Neural cell (in vitro differentiated cells): ENCODE results near the gene TLE1.
A peak's percentile ranks its signal among the peaks of the same experiment; 100 is the strongest.

Source experiments
- CTCF ChIP-seq: fragments of 450-650 bp; IDR thresholded peaks from 2 replicates; pipeline ENCODE4 v1.5.1; 2014; ENCODE audit warnings: antibody characterized with exemption, mild to moderate bottlenecking, moderate library complexity; ENCODE audit not compliant: poor library complexity, severe bottlenecking
- EP300 ChIP-seq: fragments of 450-650 bp; conservative IDR thresholded peaks from 2 replicates; pipeline ENCODE4 v1.6.1; 2014; ENCODE audit warnings: antibody characterized with exemption, mild to moderate bottlenecking, moderate library complexity; ENCODE audit not compliant: poor library complexity, severe bottlenecking
- EZH2 ChIP-seq: fragments of 200-600, 300-800 bp; shearing (Covaris generic), sonication (generic); IDR thresholded peaks from 2 replicates; pipeline ENCODE4 v1.6.1; 2014; ENCODE audit warnings: antibody characterized with exemption, low read length, borderline replicate concordance, mild to moderate bottlenecking; ENCODE audit not compliant: insufficient read depth, poor library complexity, severe bottlenecking
- MXI1 ChIP-seq: fragments of 450-650 bp; conservative IDR thresholded peaks from 2 replicates; pipeline ENCODE4 v1.6.1; 2014; ENCODE audit warnings: antibody characterized with exemption, mild to moderate bottlenecking; ENCODE audit not compliant: poor library complexity, severe bottlenecking
- POLR2AphosphoS5 ChIP-seq: IDR thresholded peaks from 2 replicates; pipeline ENCODE4 v1.6.1; 2012
- RAD21 ChIP-seq: fragments of 450-650 bp; conservative IDR thresholded peaks from 2 replicates; pipeline ENCODE4 v1.6.1; 2014; ENCODE audit warnings: antibody characterized with exemption, mild to moderate bottlenecking, moderate library complexity
- REST ChIP-seq: IDR thresholded peaks from 2 replicates; pipeline ENCODE4 v1.6.1; 2012; ENCODE audit warnings: borderline replicate concordance
- SMC3 ChIP-seq: fragments of 450-650 bp; conservative IDR thresholded peaks from 2 replicates; pipeline ENCODE4 v1.6.1; 2014; ENCODE audit warnings: antibody characterized with exemption, mild to moderate bottlenecking, moderate library complexity; ENCODE audit not compliant: poor library complexity

DNA sequence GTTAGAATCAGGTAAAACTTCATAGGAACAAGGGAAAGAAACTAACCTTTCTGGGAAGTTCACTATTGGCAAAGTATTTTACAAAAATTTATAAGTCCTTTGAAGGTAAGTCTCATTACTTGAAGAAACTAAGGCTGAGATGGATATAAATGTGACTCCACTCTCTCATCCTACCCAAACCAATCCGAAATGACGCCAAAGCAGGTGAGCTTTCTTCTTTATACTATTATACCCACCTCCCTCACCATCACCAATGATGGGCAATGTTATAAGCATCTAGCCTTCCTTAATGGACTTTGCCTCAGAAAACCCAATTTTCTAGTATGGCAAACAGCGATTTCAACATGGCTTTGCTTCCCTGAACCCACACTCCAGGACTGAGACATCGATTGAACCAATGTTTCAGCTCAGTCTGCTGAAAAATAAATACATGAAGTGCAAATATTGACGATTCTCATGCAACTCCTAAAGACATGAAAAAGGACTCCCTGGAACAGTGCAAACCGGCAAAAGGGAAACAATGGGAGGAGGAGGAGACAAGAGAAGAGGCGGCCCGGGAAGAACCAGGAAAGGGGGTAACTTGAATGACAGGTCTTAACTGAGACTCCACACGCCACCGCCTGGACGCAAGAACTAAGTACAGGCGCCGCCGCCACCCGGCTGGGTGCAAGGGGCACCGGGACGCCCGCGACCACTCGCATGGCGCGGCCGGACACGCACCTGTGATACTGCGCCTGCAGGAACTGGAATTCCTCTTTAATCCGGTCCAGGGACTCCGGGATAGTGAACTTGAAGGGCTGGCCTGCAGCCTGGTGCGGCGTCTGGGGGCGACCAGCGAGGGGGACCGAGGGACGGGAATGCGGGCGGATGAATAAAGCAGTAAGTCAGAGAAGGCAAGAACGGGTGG, 2.5 kb downstream of the TLE1 start:
- TF ChIP-seq CTCF (peak; percentile 90), EZH2 (no peak), EP300 (peak; percentile 38), REST (peak; percentile 85), POLR2AphosphoS5 (peak; percentile 57), SMC3 (peak; percentile 95), RAD21 (peak; percentile 86), MXI1 (peak; percentile 55)
